Activated CD8-positive, alpha-beta memory T cell treated with anti-CD3 and anti-CD28 coated beads for 48 hours (primary cell): ENCODE data around the gene ZNF428.

Source experiments
- DNase-seq, 3 experiments: peaks; one replicate each; pipeline ENCODE4 v3.0.0-alpha.2; 2020; ENCODE audit warnings: low read depth in 2 of 3, low spot score in 2 of 3

Gene ZNF428

GRCh38 chr19:43564800-43565199, 54.6 kb downstream of the ZNF428 start:
- DNase-seq: no peak

GRCh38 chr19:43563816-43564457, 55.5 kb downstream of the ZNF428 start:
- no peak for DNase-seq

GRCh38 chr19:43562698-43563241, 56.7 kb downstream of the ZNF428 start:
- DNase-seq: peak in 2 of 3 experiments; percentile 38 to 54

- no peak for DNase-seq
Observed at GRCh38 chr19:43562226-43562697, 57.2 kb downstream of the ZNF428 start.

- no peak for DNase-seq
Observed at GRCh38 chr19:43561139-43561970, 58.1 kb downstream of the ZNF428 start.

GRCh38 chr19:43560687-43561086, 58.7 kb downstream of the ZNF428 start:
- no peak for DNase-seq
